GM12872 (cell line): Measurements from ENCODE around the gene RIC8A.

Experiments used
- CTCF ChIP-seq: IDR thresholded peaks from 3 replicates; pipeline ENCODE4 v1.5.1; 2011; ENCODE audit warnings: low read depth, mild to moderate bottlenecking, low read length, moderate library complexity; ENCODE audit not compliant: insufficient read depth

Gene RIC8A

GRCh38 chr11:241634-242033 lies 34.1 kb downstream of the RIC8A start:
- TF ChIP-seq CTCF, result no peak

- no peak for TF ChIP-seq CTCF
These were observed 36.9 kb downstream of the RIC8A start for GRCh38 chr11:244376-244775.

- no peak for TF ChIP-seq CTCF
These were observed 41.6 kb downstream of the RIC8A start for GRCh38 chr11:249062-249461.

GRCh38 chr11:250274-250673 lies 42.8 kb downstream of the RIC8A start:
- no peak for TF ChIP-seq CTCF

- peak; percentile 86 for TF ChIP-seq CTCF
These were observed 43.3 kb downstream of the RIC8A start for GRCh38 chr11:250740-251299.

GRCh38 chr11:251550-251949 lies 44.0 kb downstream of the RIC8A start:
- no peak for TF ChIP-seq CTCF

- TF ChIP-seq CTCF, result no peak
These were observed 45.2 kb downstream of the RIC8A start for GRCh38 chr11:252666-253065.
